GM10266 (cell line): ENCODE data around the gene ASCC1.
"Not testable (repeated sequence)": the region's sequence is repeated elsewhere in the genome, so short reads cannot be mapped to it uniquely, and the experiment has no call there.

Experiments used
- DNase-seq: peaks from one replicate; pipeline ENCODE4 v3.0.0; 2012; ENCODE audit errors: extremely low spot score
- CTCF ChIP-seq: IDR thresholded peaks from 2 replicates; pipeline ENCODE4 v1.5.1; 2012; ENCODE audit warnings: mild to moderate bottlenecking, low read depth; ENCODE audit not compliant: control insufficient read depth, insufficient read depth; ENCODE audit errors: missing control alignments

Gene ASCC1

GRCh38 chr10:72223743-72224101, 7.6 kb upstream of the ASCC1 start:
- no peak for TF ChIP-seq CTCF
- no peak for DNase-seq

- DNase-seq: no peak
- TF ChIP-seq CTCF: no peak
These were observed 5.2 kb upstream of the ASCC1 start for GRCh38 chr10:72221278-72221677.

GRCh38 chr10:72220637-72221036, 4.6 kb upstream of the ASCC1 start:
- no peak for DNase-seq
- no peak for TF ChIP-seq CTCF

- DNase-seq: no peak
- no peak for TF ChIP-seq CTCF
These were observed 3.2 kb upstream of the ASCC1 start for GRCh38 chr10:72219235-72219814.

- TF ChIP-seq CTCF: no peak
- no peak for DNase-seq
These were observed 2.6 kb upstream of the ASCC1 start for GRCh38 chr10:72218726-72219125.

GRCh38 chr10:72218325-72218724, 2.2 kb upstream of the ASCC1 start:
- no peak for DNase-seq
- TF ChIP-seq CTCF: no peak

GRCh38 chr10:72211832-72212231, 4.2 kb downstream of the ASCC1 start:
- DNase-seq: not testable (repeated sequence)

- DNase-seq: not testable (repeated sequence)
These were observed 4.7 kb downstream of the ASCC1 start for GRCh38 chr10:72211381-72211780.

- DNase-seq: not testable (repeated sequence)
These were observed 7.5 kb downstream of the ASCC1 start for GRCh38 chr10:72208526-72208925.
